RWPE2 (cell line): Measurements from ENCODE around the gene FMNL2.

Experiments used
- ATAC-seq: fragments of 200-7000 bp; cut with Tn5 transposase; 3 replicates; pipeline ENCODE4 v1.9.1; 2021; ENCODE audit warnings: low read depth
- DNase-seq: peaks from one replicate; pipeline ENCODE4 v3.0.0-alpha.2; 2020; ENCODE audit warnings: low spot score
- H3K27ac ChIP-seq: fragments of 450-650 bp; 2 replicates; pipeline ENCODE4 v1.5.1; 2017; ENCODE audit warnings: mild to moderate bottlenecking; ENCODE audit not compliant: poor library complexity, severe bottlenecking
- H3K27me3 ChIP-seq: fragments of 250-450 bp; sonication (Bioruptor Pico); 2 replicates; pipeline ENCODE4 v1.5.1; 2021; ENCODE audit warnings: mild to moderate bottlenecking, moderate library complexity; ENCODE audit not compliant: insufficient read depth, poor library complexity, severe bottlenecking
- H3K36me3 ChIP-seq: fragments of 250-450 bp; sonication (Bioruptor Pico); 2 replicates; pipeline ENCODE4 v1.5.1; 2020; ENCODE audit warnings: low read depth, mild to moderate bottlenecking, moderate library complexity
- H3K4me1 ChIP-seq: fragments of 250-450 bp; sonication (Bioruptor Pico); 2 replicates; pipeline ENCODE4 v1.5.1; 2021; ENCODE audit warnings: mild to moderate bottlenecking, moderate library complexity; ENCODE audit not compliant: insufficient read depth, poor library complexity, severe bottlenecking
- H3K4me3 ChIP-seq: fragments of 250-450 bp; sonication (Bioruptor Pico); 2 replicates; pipeline ENCODE4 v1.5.1; 2021; ENCODE audit warnings: mild to moderate bottlenecking, moderate library complexity; ENCODE audit not compliant: severe bottlenecking
- H3K9me3 ChIP-seq: fragments of 250-450 bp; sonication (Bioruptor Pico); 2 replicates; pipeline ENCODE4 v1.5.1; 2021; ENCODE audit warnings: mild to moderate bottlenecking, moderate library complexity; ENCODE audit not compliant: severe bottlenecking
- CTCF ChIP-seq: fragments of 450-650 bp; IDR thresholded peaks from one replicate; pipeline ENCODE4 v1.5.1; 2017; ENCODE audit warnings: mild to moderate bottlenecking, moderate library complexity; ENCODE audit not compliant: poor library complexity, severe bottlenecking

The FMNL2 gene

GRCh38 chr2:152546230-152546837, 211.4 kb downstream of the FMNL2 start:
- no peak overlapping the region for H3K4me3 ChIP-seq
- no peak for DNase-seq
- H3K27me3 ChIP-seq: no peaks in the 10 kb centered on the region
- TF ChIP-seq CTCF: no peak
- ATAC-seq: no peak
- peaks cover 10% of the 10 kb centered on the region; the same call in 1 of the 2 replicates for H3K36me3 ChIP-seq
- no peak overlapping the region for H3K27ac ChIP-seq
- peaks cover 21% of the 10 kb centered on the region for H3K4me1 ChIP-seq
- no peaks in the 10 kb centered on the region for H3K9me3 ChIP-seq

DNA sequence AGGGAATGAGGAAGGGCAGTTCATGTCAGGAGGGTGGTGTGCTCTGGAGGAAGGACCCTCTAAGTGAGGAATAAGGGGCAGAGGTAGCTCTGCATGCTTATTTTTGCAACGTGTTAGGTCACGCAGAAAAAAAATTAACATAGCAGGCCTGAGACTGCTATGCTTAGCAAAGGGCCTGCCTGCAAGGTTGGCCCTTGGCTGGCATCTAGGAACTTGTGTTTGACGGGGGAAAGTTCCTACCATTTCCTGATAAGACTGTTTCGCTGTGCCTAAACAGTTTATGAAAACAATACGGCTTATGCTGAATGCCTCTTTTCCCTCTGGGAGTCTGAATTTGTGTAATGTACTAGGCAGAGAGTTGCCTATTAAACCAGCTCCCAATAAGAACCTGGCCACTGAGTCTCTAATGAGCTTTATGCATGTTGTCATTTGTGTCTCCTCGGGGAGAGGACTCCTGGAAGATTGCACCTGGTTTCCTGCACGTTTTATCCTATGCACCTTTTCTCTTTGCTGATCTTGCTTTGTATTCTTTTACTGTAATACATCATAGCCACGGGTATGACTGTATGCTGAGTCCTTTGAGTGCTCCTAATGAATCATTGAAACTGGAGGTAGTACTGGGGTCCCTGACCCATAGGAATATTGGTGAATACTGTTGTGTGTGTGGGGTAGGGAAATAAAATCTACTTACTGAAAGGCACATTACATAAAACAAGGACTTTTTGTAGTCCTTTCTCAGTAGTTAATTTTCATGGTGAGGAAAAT, 213.3 kb downstream of the FMNL2 start:
- H3K4me3 ChIP-seq: no peak overlapping the region
- peaks cover 10% of the 10 kb centered on the region; the same call in 1 of the 2 replicates for H3K36me3 ChIP-seq
- H3K27me3 ChIP-seq: no peaks in the 10 kb centered on the region
- no peak for TF ChIP-seq CTCF
- ATAC-seq (no peak), DNase-seq (no peak)
- peaks cover 6% of the 10 kb centered on the region for H3K4me1 ChIP-seq
- no peak overlapping the region for H3K27ac ChIP-seq
- no peaks in the 10 kb centered on the region for H3K9me3 ChIP-seq

- no peak overlapping the region for H3K27ac ChIP-seq
- TF ChIP-seq CTCF: no peak
- no peak overlapping the region for H3K4me3 ChIP-seq
- H3K9me3 ChIP-seq: no peaks in the 10 kb centered on the region
- ATAC-seq (no peak), DNase-seq (no peak)
- H3K4me1 ChIP-seq: peaks cover under 1% of the 10 kb centered on the region
- H3K27me3 ChIP-seq: no peaks in the 10 kb centered on the region
- H3K36me3 ChIP-seq: peaks cover 10% of the 10 kb centered on the region; the same call in 1 of the 2 replicates
Observed at GRCh38 chr2:152548996-152549395, 214.0 kb downstream of the FMNL2 start.

DNA sequence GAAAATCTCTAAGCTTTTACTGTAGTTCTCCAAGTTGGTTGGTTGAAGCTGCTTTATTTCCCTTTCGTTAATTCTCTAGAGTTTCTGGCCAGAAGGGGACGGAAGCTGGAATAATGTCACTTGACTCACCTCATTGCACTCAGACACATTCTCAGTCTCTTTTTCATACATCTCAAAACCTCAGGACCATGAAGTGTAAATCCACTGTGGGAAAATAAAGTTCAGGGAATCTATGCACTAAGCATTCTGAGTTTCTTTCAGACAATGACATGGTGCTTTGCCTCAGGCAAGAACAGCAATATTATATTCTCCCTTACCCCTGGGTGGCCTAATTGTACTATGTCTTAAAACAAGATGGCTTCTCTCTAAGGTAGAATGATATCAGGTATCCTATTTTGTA, 214.4 kb downstream of the FMNL2 start:
- DNase-seq: no peak
- ATAC-seq: no peak
- H3K27ac ChIP-seq: no peak overlapping the region
- H3K27me3 ChIP-seq: no peaks in the 10 kb centered on the region
- no peak for TF ChIP-seq CTCF
- H3K4me3 ChIP-seq: no peak overlapping the region
- no peaks in the 10 kb centered on the region for H3K4me1 ChIP-seq
- no peaks in the 10 kb centered on the region for H3K9me3 ChIP-seq
- peaks cover 5% of the 10 kb centered on the region; the same call in 1 of the 2 replicates for H3K36me3 ChIP-seq

DNA sequence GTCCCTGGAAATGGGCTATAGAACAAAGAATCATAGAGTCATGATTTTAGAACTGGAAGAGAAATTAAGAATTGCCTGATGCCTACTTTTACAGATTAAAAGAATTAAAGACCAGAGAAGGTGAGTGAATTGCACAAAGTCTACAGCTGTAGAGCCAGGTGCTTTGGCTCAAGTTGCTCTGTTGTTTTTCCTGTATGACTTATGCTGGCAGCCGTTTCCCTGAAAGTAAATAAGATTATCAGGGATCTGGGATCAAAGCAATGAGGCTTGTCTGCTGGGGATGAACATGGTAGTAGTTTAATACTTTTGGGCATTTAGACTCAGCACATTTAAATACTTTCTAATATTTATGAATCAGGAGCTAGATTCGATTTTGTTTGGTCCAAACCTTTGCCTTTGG, 215.4 kb downstream of the FMNL2 start:
- Histone ChIP-seq H3K9me3 (no peaks in the 10 kb centered on the region), H3K27me3 (no peaks in the 10 kb centered on the region), H3K27ac (no peak overlapping the region), H3K4me1 (no peaks in the 10 kb centered on the region), H3K36me3 (0 out of 2 replicates have a peak, but pooled peaks cover 4% of the 10 kb centered on the region), H3K4me3 (no peak overlapping the region)
- no peak for ATAC-seq
- no peak for TF ChIP-seq CTCF
- DNase-seq: no peak
